Hematopoietic multipotent progenitor cell (in vitro differentiated cells): ENCODE results near the gene CDC37L1. TPM values are rescaled to one million over a fixed set of nuclear protein-coding genes. Genes with fewer than 3 reads are reported as not detected.

Experiments used
- DNase-seq, 3 donors: peaks; one replicate each; pipeline ENCODE4 v3.0.0-alpha.2; 2011 to 2015; ENCODE audit warnings: low read depth in 2 of 3, low spot score in 2 of 3
- total RNA-seq: library from RNA; depleted of rRNA; stranded (reverse); fragments of >200 nt; gene quantifications from one replicate; pipeline ENCODE4 v1.2.3, GENCODE V29; 2012

CDC37L1 gene
- total RNA-seq, 1 donor: 6.5 TPM

- no peak for DNase-seq
These were observed 11.7 kb upstream of the CDC37L1 start for GRCh38 chr9:4667681-4668080.

- no peak for DNase-seq
These were observed 10.8 kb upstream of the CDC37L1 start for GRCh38 chr9:4668604-4669003.

- no peak for DNase-seq
These were observed 9.5 kb upstream of the CDC37L1 start for GRCh38 chr9:4669890-4670289.

GRCh38 chr9:4670591-4670990, 8.8 kb upstream of the CDC37L1 start:
- no peak for DNase-seq

GRCh38 chr9:4671737-4672136, 7.6 kb upstream of the CDC37L1 start:
- no peak for DNase-seq

- DNase-seq: no peak
These were observed 4.6 kb upstream of the CDC37L1 start for GRCh38 chr9:4674783-4675182.

GRCh38 chr9:4677392-4677791, 2.0 kb upstream of the CDC37L1 start:
- no peak for DNase-seq

GRCh38 chr9:4678679-4679267, 596 bp upstream of the CDC37L1 start:
- DNase-seq: peak in 1 of 3 donors; percentile 67

- DNase-seq: no peak
These were observed 780 bp downstream of the CDC37L1 start for GRCh38 chr9:4680173-4680525.

- DNase-seq: no peak
These were observed 1.4 kb downstream of the CDC37L1 start for GRCh38 chr9:4680750-4681149.

- no peak for DNase-seq
These were observed 5.5 kb downstream of the CDC37L1 start for GRCh38 chr9:4684820-4685219.

- no peak for DNase-seq
These were observed 6.7 kb downstream of the CDC37L1 start for GRCh38 chr9:4686112-4686511.

GRCh38 chr9:4686584-4686983, 7.2 kb downstream of the CDC37L1 start:
- no peak for DNase-seq

GRCh38 chr9:4689021-4689420, 9.7 kb downstream of the CDC37L1 start:
- no peak for DNase-seq

- no peak for DNase-seq
These were observed 10.3 kb downstream of the CDC37L1 start for GRCh38 chr9:4689687-4690104.

- no peak for DNase-seq
These were observed 10.8 kb downstream of the CDC37L1 start for GRCh38 chr9:4690144-4690543.

GRCh38 chr9:4691795-4692194, 12.4 kb downstream of the CDC37L1 start:
- DNase-seq: no peak

- no peak for DNase-seq
These were observed 20.7 kb downstream of the CDC37L1 start for GRCh38 chr9:4700091-4700490.

GRCh38 chr9:4700932-4701331, 21.6 kb downstream of the CDC37L1 start:
- DNase-seq: no peak

GRCh38 chr9:4701526-4701925, 22.2 kb downstream of the CDC37L1 start:
- DNase-seq: peak in 1 of 3 donors; percentile 53

GRCh38 chr9:4704129-4704528, 24.8 kb downstream of the CDC37L1 start:
- no peak for DNase-seq

- DNase-seq: no peak
These were observed 26.7 kb downstream of the CDC37L1 start for GRCh38 chr9:4706021-4706420.

GRCh38 chr9:4706971-4707622, 27.7 kb downstream of the CDC37L1 start:
- DNase-seq: peak in 1 of 3 donors; percentile 7
